H9 (cell line): ENCODE results near the gene INSYN2A. TPM values are rescaled to one million over a fixed set of nuclear protein-coding genes. Genes with fewer than 3 reads are reported as not detected.

Source experiments
- DNase-seq: peaks from one replicate; pipeline ENCODE4 v3.0.0-alpha.2; 2017
- H2AFZ ChIP-seq: one replicate; pipeline ENCODE4 v1.6.1; 2013; ENCODE audit warnings: mild to moderate bottlenecking, low read length, control low read depth, moderate library complexity
- H2AK5ac ChIP-seq: 2 replicates; pipeline ENCODE4 v1.6.1; 2013; ENCODE audit warnings: low read length, control low read depth, mixed read lengths; ENCODE audit not compliant: insufficient read length
- H2BK120ac ChIP-seq: one replicate; pipeline ENCODE4 v1.6.1; 2013; ENCODE audit warnings: low read depth, mild to moderate bottlenecking, low read length, control low read depth, inconsistent platforms; ENCODE audit not compliant: poor library complexity, severe bottlenecking
- H2BK12ac ChIP-seq: 2 replicates; pipeline ENCODE4 v1.6.1; 2013; ENCODE audit warnings: low read length, control low read depth, mixed read lengths, low read depth; ENCODE audit not compliant: insufficient read length
- H2BK15ac ChIP-seq: 2 replicates; pipeline ENCODE4 v1.6.1; 2013; ENCODE audit warnings: low read depth, low read length, control low read depth
- H2BK20ac ChIP-seq: one replicate; pipeline ENCODE4 v1.6.1; 2013; ENCODE audit warnings: low read depth, mild to moderate bottlenecking, low read length, control low read depth, inconsistent platforms; ENCODE audit not compliant: poor library complexity, severe bottlenecking
- H2BK5ac ChIP-seq: 2 replicates; pipeline ENCODE4 v1.6.1; 2013; ENCODE audit warnings: low read length, control low read depth, mixed read lengths; ENCODE audit not compliant: insufficient read length
- H3K14ac ChIP-seq: 2 replicates; pipeline ENCODE4 v1.6.1; 2013; ENCODE audit warnings: low read length, control low read depth; ENCODE audit not compliant: insufficient read depth
- H3K18ac ChIP-seq: 2 replicates; pipeline ENCODE4 v1.6.1; 2013; ENCODE audit warnings: low read depth, mild to moderate bottlenecking, mixed read lengths, low read length, control low read depth; ENCODE audit not compliant: insufficient read length
- H3K23ac ChIP-seq: 2 replicates; pipeline ENCODE4 v1.6.1; 2013; ENCODE audit warnings: low read length, control low read depth, mixed read lengths, low read depth; ENCODE audit not compliant: insufficient read length
- H3K23me2 ChIP-seq: 2 replicates; pipeline ENCODE4 v1.6.1; 2013; ENCODE audit warnings: low read depth, mild to moderate bottlenecking, mixed read lengths, low read length, control low read depth; ENCODE audit not compliant: insufficient read length, poor library complexity, severe bottlenecking
- H3K27ac ChIP-seq: 2 replicates; pipeline ENCODE4 v1.5.1; 2013; ENCODE audit warnings: low read length, control low read depth, mixed read lengths, low read depth; ENCODE audit not compliant: insufficient read length
- H3K27me3 ChIP-seq: 2 replicates; pipeline ENCODE4 v1.6.1; 2013; ENCODE audit warnings: low read length, control low read depth, inconsistent platforms; ENCODE audit not compliant: insufficient read depth
- H3K4ac ChIP-seq: 2 replicates; pipeline ENCODE4 v1.6.1; 2013; ENCODE audit warnings: low read depth, mild to moderate bottlenecking, control low read depth, inconsistent platforms, low read length, moderate library complexity
- H3K4me1 ChIP-seq: 2 replicates; pipeline ENCODE4 v1.6.1; 2013; ENCODE audit warnings: low read length, control low read depth, inconsistent platforms; ENCODE audit not compliant: insufficient read depth
- H3K4me2 ChIP-seq: 2 replicates; pipeline ENCODE4 v1.6.1; 2013; ENCODE audit warnings: low read length, control low read depth, mixed read lengths; ENCODE audit not compliant: insufficient read length, insufficient read depth
- H3K56ac ChIP-seq: 2 replicates; pipeline ENCODE4 v1.6.1; 2013; ENCODE audit warnings: low read depth, mild to moderate bottlenecking, mixed read lengths, low read length, control low read depth; ENCODE audit not compliant: insufficient read length
- H3K79me1 ChIP-seq: 2 replicates; pipeline ENCODE4 v1.6.1; 2013; ENCODE audit warnings: low read depth, mild to moderate bottlenecking, moderate library complexity, low read length, control low read depth, inconsistent platforms; ENCODE audit not compliant: insufficient read depth, poor library complexity, severe bottlenecking
- H3K79me2 ChIP-seq: 2 replicates; pipeline ENCODE4 v1.6.1; 2013; ENCODE audit warnings: low read length, control low read depth, inconsistent platforms; ENCODE audit not compliant: insufficient read depth
- H3K9ac ChIP-seq: 2 replicates; pipeline ENCODE4 v1.6.1; 2013; ENCODE audit warnings: low read length, control low read depth, mixed read lengths; ENCODE audit not compliant: insufficient read length; ENCODE audit errors: extremely low read depth
- H3K9me3 ChIP-seq: one replicate; pipeline ENCODE4 v1.6.1; 2013; ENCODE audit warnings: low read depth, low read length, inconsistent platforms; ENCODE audit not compliant: control insufficient read depth
- H3T11ph ChIP-seq: one replicate; pipeline ENCODE4 v1.6.1; 2013; ENCODE audit warnings: mild to moderate bottlenecking, low read length, control low read depth, inconsistent platforms
- H4K20me1 ChIP-seq: one replicate; pipeline ENCODE4 v1.6.1; 2013; ENCODE audit not compliant: control insufficient read depth, insufficient read length, insufficient read depth
- H4K5ac ChIP-seq: 2 replicates; pipeline ENCODE4 v1.6.1; 2013; ENCODE audit warnings: low read depth, mild to moderate bottlenecking, mixed read lengths, low read length, control low read depth; ENCODE audit not compliant: insufficient read length
- H4K8ac ChIP-seq: replicated peaks from 2 replicates; pipeline ENCODE4 v1.6.1; 2013; ENCODE audit warnings: low read length, control low read depth, mixed read lengths, low read depth; ENCODE audit not compliant: insufficient read length
- H4K91ac ChIP-seq: 2 replicates; pipeline ENCODE4 v1.6.1; 2013; ENCODE audit warnings: low read depth, mild to moderate bottlenecking, moderate library complexity, mixed read lengths, low read length, control low read depth; ENCODE audit not compliant: insufficient read length
- H3K27ac Mint-ChIP-seq, 3 experiments: 2 replicates in 2 of 3; 3 replicates in 1 of 3; pipeline ENCODE4 v1.8.0; 2020 to 2021; ENCODE audit warnings: mixed read lengths in 3 of 3, mild to moderate bottlenecking in 1 of 3, moderate library complexity in 1 of 3
- H3K27me3 Mint-ChIP-seq: 2 replicates; pipeline ENCODE4 v1.8.0; 2021; ENCODE audit warnings: low read depth, mild to moderate bottlenecking, moderate library complexity, mixed read lengths
- H3K36me3 Mint-ChIP-seq, 3 experiments: 2 replicates in 2 of 3; 3 replicates in 1 of 3; pipeline ENCODE4 v1.8.0; 2020 to 2021; ENCODE audit warnings: low read depth in 3 of 3, mixed read lengths in 3 of 3; ENCODE audit not compliant: insufficient read depth in 1 of 3
- H3K4me1 Mint-ChIP-seq, 2 experiments: 2 replicates each; pipeline ENCODE4 v1.8.0; 2020; ENCODE audit warnings: mixed read lengths in 2 of 2
- H3K4me3 Mint-ChIP-seq, 2 experiments: 2 replicates in 1 of 2; 3 replicates in 1 of 2; pipeline ENCODE4 v1.8.0; 2020 to 2021; ENCODE audit warnings: mild to moderate bottlenecking in 2 of 2, mixed read lengths in 2 of 2, moderate library complexity in 1 of 2
- H3K9me3 Mint-ChIP-seq, 2 experiments: 2 replicates in 1 of 2; 3 replicates in 1 of 2; pipeline ENCODE4 v1.8.0; 2020; ENCODE audit warnings: mild to moderate bottlenecking in 2 of 2, mixed read lengths in 2 of 2, moderate library complexity in 1 of 2
- WGBS: extraction: QIAGEN DNeasy Blood & Tissue Kit; methylation state at CpG from one replicate; pipeline ENCODE4 v1.1.7; 2013; ENCODE audit warnings: missing lambda C conversion rate, low lambda C conversion rate, mixed read lengths; ENCODE audit not compliant: insufficient read length; ENCODE audit errors: extremely low coverage; 5-methylcytosine and 5-hydroxymethylcytosine counted together
- long read RNA-seq: library from polyadenylated mRNA; unstranded; transcript quantifications from one replicate; pipeline ENCODE4 v2.0.0, GENCODE V29; 2020
- total RNA-seq: library from RNA; stranded (reverse); gene quantifications from 2 replicates; pipeline ENCODE4 v1.2.1, GENCODE V29; 2021
- TF ChIP-seq, protein P1 (sequence below): fragments of 200-600 bp; sonication (generic); conservative IDR thresholded peaks from 3 replicates; pipeline ENCODE4 v1.8.0; 2021; ENCODE audit warnings: antibody characterized with exemption, mild to moderate bottlenecking

Gene INSYN2A, protein sequence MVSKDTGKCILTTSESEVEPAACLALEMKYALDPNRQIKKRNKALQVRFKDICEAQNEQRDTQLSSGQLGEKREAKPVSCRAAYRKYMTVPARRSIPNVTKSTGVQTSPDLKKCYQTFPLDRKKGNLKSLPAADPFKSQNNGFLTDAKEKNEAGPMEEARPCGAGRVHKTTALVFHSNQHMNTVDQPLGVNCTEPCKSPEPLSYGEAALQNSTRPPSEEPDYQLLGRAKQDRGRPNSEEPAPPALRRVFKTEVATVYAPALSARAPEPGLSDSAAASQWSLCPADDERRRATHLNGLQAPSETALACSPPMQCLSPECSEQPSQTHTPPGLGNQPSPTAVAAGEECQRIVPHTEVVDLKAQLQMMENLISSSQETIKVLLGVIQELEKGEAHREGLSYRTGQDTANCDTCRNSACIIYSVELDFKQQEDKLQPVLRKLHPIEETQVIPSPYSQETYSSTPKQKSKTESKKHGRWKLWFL
- total RNA-seq = 0.09 and 0.20 TPM in 2 replicates
- long read RNA-seq = 0 reads

DNA sequence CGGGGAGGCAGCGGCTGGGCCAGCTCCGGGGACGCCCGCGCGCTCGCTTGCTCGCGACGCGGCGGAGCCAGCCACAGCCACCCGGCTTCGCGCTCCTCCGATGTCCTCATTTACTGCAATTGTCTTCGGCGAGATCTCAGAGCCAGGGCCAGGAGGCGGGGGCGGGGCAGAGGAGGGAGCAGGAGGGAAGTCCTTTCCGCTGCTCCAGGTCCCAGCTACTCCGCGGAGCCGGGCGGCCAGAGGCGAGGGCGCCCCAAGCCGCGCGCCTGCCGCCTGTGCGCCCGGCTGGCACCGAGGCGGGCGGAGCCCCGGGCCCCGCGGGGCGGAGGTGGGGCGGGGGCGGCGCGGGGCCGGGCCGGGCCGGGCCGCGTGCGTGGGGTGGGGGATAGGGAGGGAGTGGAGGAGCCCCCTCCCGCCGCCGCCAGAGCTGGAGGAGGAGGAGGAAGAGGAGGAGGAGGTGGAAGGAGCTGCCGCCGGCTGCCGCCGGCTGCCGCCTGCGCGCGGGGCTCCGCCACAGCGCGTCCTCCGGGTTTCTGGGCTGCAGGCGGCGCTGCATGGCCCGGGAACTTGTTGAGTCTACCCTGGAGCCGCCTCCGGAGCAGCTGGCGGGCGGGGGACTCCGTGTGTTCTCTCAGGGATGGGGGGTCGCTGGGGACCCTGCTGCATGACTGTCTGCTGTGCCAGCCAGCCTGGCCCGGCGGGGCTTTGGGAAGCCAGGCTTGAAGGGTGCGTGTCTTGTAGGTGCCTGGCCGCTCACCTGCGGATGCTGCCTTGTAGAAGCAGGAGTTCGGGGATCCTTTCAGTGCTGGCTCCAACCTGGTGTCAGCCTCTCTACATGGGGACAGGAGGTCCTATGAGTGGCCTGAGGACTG, at the start of gene INSYN2A:
INSYN2A (minus strand) TSS at position 310 of the 872 bp plus-strand sequence. CDS start 20,196 bp downstream, outside the sequence.
- peaks cover 18% of the 10 kb centered on the region for H3K23me2 ChIP-seq
- no peak within 1 kb of the TSS for H3K56ac ChIP-seq
- TF ChIP-seq, protein P1, sequence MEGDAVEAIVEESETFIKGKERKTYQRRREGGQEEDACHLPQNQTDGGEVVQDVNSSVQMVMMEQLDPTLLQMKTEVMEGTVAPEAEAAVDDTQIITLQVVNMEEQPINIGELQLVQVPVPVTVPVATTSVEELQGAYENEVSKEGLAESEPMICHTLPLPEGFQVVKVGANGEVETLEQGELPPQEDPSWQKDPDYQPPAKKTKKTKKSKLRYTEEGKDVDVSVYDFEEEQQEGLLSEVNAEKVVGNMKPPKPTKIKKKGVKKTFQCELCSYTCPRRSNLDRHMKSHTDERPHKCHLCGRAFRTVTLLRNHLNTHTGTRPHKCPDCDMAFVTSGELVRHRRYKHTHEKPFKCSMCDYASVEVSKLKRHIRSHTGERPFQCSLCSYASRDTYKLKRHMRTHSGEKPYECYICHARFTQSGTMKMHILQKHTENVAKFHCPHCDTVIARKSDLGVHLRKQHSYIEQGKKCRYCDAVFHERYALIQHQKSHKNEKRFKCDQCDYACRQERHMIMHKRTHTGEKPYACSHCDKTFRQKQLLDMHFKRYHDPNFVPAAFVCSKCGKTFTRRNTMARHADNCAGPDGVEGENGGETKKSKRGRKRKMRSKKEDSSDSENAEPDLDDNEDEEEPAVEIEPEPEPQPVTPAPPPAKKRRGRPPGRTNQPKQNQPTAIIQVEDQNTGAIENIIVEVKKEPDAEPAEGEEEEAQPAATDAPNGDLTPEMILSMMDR = peak; percentile 62
- peak within 1 kb of the TSS; percentile 69 to 86 for H3K4me3 Mint-ChIP-seq
- H4K5ac ChIP-seq = no peak within 1 kb of the TSS
- H2AFZ ChIP-seq = no peak within 1 kb of the TSS
- H3K4ac ChIP-seq = no peak within 1 kb of the TSS
- peaks cover 3% of the 10 kb centered on the region for H4K20me1 ChIP-seq
- H3K4me1 Mint-ChIP-seq = peaks cover 13 to 18% of the 10 kb centered on the region in 2 experiments
- H3K9me3 Mint-ChIP-seq = no peaks in the 10 kb centered on the region
- WGBS = no CpG with 5 or more reads among the region's 81 CpGs
- no peak within 1 kb of the TSS for H2BK12ac ChIP-seq
- H3K4me2 ChIP-seq = peak within 1 kb of the TSS; percentile 55
- no peak within 1 kb of the TSS for H2BK5ac ChIP-seq
- no peak within 1 kb of the TSS for H2BK20ac ChIP-seq
- no peak within 1 kb of the TSS for H4K91ac ChIP-seq
- H3K79me2 ChIP-seq = no peaks in the 10 kb centered on the region
- peaks cover 40% of the 10 kb centered on the region for H3K27me3 Mint-ChIP-seq
- no peak within 1 kb of the TSS for H3K23ac ChIP-seq
- H3T11ph ChIP-seq = no peak within 1 kb of the TSS
- DNase-seq = peak; percentile 73
- H3K27me3 ChIP-seq = peaks cover 3% of the 10 kb centered on the region; the same call in 1 of the 2 replicates
- H3K4me1 ChIP-seq = peaks cover 2% of the 10 kb centered on the region; the same call in 1 of the 2 replicates
- no peak within 1 kb of the TSS for H2BK15ac ChIP-seq
- H3K79me1 ChIP-seq = no peaks in the 10 kb centered on the region
- H3K18ac ChIP-seq = no peak within 1 kb of the TSS
- H3K9ac ChIP-seq = no peak within 1 kb of the TSS
- no peak within 1 kb of the TSS for H2AK5ac ChIP-seq
- no peak within 1 kb of the TSS; a peak in 1 of 7 replicates for H3K27ac Mint-ChIP-seq
- H3K9me3 ChIP-seq = no peaks in the 10 kb centered on the region
- H2BK120ac ChIP-seq = no peak within 1 kb of the TSS
- no peak within 1 kb of the TSS for H3K14ac ChIP-seq
- H3K36me3 Mint-ChIP-seq = no peaks in the 10 kb centered on the region
- H4K8ac ChIP-seq = no peak within 1 kb of the TSS
- no peak within 1 kb of the TSS for H3K27ac ChIP-seq
